GM12873 (cell line): ENCODE measurements around the gene PSKH1.

Source experiments
- TF ChIP-seq, protein P1 (sequence below): IDR thresholded peaks from 2 replicates; pipeline ENCODE4 v1.5.1; 2012; ENCODE audit warnings: low read depth, mild to moderate bottlenecking, moderate library complexity, low read length, control low read depth; ENCODE audit not compliant: insufficient read depth; ENCODE audit errors: missing control alignments

Gene PSKH1

DNA sequence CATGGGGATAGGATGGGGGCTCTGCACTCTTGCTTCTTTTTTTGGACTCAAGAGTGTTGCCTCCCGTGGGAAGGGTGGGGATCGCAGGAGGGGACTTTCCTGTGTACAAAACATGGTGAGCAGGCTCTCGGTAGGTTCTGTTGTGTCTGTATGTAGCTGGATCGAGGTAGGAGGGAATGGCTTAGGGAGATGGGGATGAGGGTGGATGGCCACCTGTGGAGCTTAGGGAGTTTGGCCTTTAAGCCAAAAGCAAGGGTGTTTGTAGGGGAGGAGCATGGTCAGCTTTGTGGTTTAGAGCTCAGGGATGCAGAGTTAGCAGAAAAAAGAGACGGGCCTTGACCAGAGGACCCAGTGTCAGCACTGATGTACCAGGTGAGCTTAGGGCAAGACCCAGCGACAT, 31.2 kb upstream of the PSKH1 start:
- TF ChIP-seq, protein P1, sequence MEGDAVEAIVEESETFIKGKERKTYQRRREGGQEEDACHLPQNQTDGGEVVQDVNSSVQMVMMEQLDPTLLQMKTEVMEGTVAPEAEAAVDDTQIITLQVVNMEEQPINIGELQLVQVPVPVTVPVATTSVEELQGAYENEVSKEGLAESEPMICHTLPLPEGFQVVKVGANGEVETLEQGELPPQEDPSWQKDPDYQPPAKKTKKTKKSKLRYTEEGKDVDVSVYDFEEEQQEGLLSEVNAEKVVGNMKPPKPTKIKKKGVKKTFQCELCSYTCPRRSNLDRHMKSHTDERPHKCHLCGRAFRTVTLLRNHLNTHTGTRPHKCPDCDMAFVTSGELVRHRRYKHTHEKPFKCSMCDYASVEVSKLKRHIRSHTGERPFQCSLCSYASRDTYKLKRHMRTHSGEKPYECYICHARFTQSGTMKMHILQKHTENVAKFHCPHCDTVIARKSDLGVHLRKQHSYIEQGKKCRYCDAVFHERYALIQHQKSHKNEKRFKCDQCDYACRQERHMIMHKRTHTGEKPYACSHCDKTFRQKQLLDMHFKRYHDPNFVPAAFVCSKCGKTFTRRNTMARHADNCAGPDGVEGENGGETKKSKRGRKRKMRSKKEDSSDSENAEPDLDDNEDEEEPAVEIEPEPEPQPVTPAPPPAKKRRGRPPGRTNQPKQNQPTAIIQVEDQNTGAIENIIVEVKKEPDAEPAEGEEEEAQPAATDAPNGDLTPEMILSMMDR = no peak

DNA sequence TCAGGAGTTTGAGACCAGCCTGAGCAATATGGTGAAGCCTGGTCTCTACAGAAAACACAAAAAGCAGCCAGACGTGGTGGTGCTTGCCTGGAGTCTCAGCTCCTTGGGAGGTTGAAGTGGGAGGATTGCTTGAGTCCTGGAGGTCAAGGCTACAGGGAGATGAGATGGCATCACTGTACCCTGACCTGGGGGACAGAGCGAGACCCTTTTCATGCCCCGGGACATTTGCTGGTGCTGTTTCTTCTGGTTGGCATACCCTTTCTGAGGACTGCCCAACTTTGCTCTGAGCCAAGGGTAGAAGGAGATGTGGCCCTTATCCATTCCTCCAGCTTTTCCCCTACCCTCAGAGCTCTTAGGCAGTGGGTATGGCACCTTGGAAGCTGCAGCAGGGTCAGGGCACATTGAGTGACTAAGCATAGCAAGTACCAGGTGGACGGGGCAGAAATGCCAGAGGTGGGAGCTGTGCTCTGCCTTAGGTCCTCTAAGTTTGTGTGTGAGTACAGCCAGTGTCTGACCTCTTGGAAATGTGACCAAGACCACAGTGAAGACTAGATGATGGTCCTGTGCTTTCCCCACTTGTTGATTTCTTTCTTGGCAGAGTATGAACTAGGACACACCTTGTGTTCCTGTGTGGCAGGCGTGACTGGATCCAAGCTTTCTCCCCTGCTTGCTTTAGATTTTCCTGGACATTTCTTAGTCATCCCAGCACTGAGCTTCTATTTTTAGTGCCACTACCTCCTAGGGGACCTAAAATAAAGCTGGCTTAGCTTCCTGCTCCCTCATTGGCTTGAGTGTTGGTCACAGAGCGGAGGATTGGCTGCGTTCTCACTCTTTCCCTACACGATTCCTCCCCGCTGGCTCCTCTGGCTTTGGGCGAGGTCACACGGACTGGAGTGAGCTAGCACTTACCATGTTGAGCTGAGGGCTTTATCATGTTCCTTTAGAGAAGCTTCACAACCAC, 30.2 kb upstream of the PSKH1 start:
- TF ChIP-seq, protein P1 = no peak

DNA sequence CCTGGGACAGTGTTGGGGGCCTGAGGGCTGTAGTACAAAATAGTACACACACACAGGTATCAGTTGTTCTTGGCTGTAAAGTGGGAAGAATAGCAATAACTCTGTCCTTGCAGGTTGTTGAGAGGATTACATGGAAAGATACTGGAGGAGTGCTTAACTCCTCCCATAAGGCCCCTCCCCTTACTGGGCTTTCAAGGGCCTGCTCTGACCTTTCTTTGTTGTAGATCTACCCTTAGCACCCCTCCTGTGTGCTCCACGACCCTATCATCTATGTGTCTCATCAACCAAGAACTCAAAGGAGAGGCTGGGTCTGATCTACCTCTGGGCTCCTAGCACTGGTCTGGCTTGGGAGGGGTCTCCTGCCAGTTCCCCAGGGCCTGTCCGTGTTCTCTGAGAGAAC, 28.5 kb upstream of the PSKH1 start:
- TF ChIP-seq, protein P1 = no peak

DNA sequence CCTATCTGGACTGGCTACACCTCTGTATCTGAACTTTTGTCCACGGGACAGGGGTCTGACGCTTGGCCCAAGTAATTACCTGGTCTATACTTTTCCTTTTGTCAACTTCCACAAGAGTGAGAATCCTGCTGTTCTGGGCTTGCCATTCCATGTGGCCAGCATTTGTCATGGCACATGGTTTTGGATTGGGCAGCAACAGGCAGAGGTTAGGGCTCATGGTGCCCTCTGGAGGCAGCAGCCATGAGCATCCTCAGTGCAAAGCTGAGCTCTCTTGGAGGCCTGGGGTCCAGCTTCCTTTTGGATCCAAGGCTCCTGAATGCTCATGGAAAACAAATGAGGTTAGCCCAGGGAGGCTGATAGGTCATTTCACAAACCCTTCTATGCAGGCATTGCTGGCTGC, 27.7 kb upstream of the PSKH1 start:
- TF ChIP-seq, protein P1 = peak; percentile 54

DNA sequence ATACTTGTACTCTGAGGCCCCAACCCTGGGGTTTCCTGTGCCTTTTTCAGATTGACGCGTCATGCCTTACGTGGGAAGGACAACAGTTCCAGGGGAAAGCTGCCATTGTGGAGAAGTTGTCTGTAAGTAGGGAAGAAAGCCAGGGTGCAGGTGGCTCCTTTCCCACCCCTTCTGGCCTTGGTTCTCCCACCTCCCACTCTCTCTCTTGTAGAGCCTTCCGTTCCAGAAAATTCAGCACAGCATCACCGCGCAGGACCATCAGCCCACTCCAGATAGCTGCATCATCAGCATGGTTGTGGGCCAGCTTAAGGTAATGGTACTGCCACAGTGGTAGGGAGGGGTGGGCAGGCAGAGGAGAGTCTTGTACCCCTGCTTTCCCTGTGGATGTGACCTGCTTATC, 24.8 kb upstream of the PSKH1 start:
- TF ChIP-seq, protein P1 = no peak

DNA sequence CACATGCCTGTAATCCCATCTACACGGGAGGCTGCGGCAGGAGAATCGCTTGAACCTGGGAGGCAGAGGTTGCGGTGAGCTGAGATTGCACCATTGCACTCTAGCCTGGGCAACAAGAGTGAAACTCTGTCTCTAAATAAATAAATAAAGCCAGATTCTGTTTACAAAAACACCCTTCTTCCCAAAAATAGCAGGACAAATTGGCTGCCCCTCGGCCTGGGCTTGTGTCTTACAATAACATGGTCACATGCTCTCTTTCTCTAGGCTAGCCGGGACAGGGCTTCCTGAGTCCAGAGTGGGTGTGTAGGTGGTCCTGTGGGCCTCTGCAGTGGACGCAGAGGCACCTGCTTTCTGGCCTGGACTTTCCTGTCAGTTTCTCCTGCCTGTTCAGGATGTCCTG, 23.4 kb upstream of the PSKH1 start:
- TF ChIP-seq, protein P1 = no peak

DNA sequence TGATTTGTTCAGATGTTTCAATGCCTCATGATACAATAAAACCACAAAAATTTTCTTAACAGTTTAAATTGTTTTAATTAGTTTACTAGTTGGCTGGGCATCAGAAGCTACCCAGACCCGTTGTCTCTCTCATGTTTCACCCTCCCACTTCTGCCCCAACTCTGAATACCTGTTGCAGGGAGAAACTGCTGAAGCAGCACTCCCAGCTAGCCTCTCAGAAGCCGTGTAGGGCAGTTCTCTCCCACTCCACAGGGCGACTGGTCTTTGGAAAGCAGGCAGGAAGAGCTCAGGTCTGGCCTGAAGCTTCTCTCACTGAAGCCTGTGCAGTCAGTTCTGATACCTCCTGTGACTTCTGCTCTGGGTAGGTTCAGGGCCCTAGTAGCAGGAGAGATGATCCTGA, 21.8 kb upstream of the PSKH1 start:
- TF ChIP-seq, protein P1 = no peak
